ENCODE results near the gene HTR3E.
"Not testable (repeated sequence)": the region's sequence is repeated elsewhere in the genome, so short reads cannot be mapped to it uniquely, and the experiment has no call there.

The HTR3E gene, protein sequence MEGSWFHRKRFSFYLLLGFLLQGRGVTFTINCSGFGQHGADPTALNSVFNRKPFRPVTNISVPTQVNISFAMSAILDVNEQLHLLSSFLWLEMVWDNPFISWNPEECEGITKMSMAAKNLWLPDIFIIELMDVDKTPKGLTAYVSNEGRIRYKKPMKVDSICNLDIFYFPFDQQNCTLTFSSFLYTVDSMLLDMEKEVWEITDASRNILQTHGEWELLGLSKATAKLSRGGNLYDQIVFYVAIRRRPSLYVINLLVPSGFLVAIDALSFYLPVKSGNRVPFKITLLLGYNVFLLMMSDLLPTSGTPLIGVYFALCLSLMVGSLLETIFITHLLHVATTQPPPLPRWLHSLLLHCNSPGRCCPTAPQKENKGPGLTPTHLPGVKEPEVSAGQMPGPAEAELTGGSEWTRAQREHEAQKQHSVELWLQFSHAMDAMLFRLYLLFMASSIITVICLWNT

DNA sequence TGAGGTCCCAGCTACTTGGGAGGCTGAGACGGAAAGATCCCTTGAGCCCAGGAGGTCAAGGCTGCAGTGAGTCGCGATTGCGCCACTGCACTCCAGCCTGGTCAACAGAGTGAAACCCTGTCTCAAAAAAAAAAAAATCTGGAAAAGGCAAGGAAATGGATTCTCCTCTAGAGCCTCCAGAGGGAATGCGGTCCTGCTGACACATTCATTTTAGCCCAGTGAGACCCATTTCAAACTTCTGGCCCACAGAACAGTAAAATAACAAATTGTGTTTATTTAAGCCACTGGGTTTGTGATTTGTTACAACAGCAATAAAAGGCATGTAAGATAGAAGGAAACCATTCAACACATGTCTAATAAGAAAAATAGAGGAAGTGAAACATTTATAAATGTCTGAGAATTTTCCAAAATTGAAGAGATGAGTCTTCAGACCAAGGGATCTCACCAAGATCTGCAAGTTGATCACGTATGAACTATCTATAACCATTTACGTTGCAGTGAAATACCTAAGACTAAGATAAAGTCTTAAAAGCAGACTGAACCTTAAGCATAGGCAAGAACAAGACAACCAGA is at the start of gene HTR3E:
HTR3E (plus strand) TSS at position 254 of the 573 bp plus-strand sequence. CDS start 466 bp downstream, outside the sequence.
- no peak for DNase-seq

DNA sequence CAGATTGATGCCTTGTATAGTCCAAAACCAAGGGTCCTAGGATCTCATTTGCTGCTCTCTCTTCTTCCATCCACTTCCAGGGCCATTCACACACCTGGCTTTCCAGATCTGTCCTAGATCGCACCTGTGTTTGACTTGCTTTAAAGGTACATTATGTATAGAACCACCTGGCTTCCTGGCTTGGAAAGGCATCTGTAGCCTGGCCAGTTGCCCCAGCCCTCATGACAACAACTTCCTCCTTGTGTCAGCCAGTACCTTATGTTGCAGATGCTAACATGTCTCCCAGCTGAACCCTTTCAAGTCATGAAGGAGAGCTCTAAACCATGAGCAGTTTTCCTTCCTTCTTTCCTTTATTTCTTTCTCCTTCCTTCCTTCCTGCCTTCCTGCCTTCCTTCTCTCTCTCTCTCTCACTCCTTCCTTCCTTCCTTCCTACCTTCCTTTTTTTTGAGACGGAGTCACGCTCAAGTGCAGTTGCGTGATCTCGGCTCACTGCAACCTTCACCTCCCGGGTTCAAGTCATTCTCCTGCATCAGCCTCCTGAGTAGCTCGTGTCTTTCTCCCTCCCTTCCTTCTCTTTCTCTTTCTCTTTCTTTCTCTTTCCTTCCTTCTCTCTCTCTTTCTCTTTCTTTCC is 46.5 kb upstream of the HTR3E start:
- DNase-seq, result no peak

DNA sequence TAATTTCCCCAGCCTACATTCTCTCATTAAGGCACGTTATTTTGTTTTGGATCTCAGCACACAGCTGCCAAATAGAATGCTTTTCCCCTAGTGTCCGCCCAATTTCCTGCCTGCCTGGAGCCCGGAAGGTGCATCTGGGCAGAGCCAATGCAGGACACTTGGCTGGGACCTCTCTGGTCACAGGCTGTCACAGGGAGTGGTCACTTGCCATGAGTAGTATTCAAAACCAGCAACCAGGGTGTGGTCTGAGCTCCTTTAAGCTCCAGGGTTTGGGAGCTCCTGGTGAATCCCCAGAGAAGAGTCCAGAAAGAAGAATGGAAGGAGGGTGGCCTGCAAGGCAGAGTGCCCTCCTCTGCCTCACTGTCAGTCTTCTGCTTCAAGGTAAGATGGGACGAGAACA is 44.1 kb upstream of the HTR3E start, which contains the start of gene HTR3C:
HTR3C (plus strand) TSS at position 281 of the 400 bp plus-strand sequence; CDS start at position 315, 34 bp downstream.
- no peak for DNase-seq

DNA sequence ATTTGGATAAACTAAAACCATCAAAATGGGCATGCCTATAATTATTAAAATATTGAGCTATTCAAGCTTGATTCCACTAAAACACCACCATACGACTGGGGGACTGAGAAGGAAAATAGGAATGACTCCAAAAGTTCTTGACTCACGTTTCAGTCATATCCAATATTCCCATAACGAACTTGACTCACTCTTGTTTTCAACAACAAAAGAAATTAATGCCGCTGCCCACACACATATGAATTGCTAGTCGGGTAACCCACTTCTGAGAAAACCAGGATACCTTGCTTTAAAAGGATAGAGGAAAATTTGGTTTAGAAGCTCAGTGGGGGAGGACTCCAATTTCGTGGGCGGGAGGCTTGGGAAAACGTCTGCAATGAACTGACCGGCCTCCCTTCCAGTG is 38.8 kb upstream of the HTR3E start:
- DNase-seq, result no peak

DNA sequence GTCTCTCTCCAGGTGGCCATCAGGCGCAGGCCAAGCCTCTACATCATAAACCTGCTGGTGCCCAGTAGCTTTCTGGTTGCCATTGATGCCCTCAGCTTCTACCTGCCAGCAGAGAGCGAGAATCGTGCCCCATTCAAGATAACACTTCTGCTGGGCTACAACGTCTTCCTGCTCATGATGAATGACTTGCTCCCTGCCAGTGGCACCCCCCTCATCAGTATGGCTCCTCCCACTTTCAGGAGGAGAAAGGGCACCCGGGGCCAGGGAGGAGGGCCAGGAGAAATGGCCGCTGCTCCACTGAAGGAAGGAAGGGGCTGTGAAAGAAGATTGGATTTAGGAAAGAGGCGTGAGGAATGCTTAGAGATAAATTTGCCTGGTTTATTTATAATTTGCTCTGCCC is 37.4 kb upstream of the HTR3E start:
- no peak for DNase-seq

DNA sequence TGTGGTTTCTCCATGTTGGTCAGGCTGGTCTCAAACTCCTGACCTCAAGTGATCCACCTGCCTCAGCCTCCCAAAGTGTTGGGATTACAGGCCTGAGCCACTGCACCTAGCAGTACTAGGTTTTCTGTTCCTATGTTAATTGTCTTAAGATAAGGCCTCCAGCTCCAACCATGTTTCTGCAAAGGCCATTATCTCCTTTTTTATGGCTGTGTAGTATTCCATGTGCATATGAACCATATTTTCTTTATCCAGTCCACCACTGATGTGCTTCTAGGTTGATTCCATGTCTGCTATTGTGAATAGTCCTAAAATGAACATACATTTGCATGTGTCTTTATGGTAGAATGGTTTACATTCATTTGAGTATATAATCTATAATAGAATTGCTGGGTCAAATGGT is 34.2 kb upstream of the HTR3E start:
- DNase-seq, result no peak

DNA sequence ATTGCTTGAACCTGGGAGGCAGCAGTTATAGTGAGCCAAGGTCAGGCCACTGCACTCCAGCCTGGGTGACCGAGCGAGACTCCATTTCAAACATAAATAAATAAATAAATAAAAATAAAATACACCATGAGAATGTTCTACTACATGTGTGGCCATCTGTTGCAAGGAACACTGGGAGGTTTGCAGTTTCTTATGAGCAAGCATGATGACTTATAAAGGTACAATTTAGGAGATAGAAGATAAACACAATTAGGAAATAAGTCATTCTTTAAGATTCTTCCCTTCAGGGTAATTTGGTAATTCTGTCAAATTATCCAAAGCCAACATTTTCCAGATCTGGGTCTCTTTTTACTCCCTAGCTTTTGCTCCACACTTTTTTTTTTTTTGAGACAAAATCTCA is 30.7 kb upstream of the HTR3E start:
- DNase-seq, result no peak

DNA sequence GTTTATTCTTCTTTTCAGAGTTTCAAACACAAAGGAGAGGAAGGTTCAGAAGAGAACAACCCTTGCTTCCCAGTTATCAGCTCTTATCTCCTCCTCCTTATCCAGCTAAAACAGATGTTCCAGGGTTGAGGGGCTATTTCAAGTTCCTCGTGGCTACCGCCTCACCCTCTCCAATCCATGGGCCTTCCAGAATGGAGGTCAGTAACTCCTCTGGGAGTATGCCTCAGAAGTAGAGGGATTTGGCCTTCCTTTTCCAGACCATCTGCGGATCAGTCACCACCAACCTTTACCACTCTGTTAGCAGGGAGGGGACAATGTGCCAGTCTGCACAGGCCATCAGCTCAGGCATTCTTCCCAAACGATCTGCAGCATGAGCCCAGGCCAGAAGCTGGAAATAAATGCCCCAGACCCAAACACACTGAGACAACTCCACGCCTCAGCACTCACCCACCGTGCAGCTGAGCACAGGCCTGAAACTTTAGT is 29.2 kb upstream of the HTR3E start:
- DNase-seq, result no peak

DNA sequence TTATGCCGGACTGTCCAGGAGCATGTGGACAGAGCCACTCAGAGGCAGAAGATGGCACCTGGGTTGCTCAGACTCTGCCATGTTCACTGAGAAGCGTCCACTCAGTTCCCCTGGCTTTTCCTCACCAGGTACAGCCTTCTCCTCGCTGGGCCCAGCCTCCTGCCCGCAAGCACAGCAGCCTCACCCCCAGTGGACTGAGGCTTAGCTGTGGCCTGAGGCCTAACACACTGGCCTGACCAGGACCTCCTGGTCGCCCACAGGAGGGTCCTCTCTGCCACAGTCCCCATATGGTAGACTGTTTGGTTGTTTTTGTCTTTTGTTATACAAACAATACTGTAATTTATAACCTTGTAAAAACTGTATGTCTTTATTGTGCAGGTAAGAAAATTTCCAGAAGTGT is 28.5 kb upstream of the HTR3E start:
- DNase-seq, result no peak

DNA sequence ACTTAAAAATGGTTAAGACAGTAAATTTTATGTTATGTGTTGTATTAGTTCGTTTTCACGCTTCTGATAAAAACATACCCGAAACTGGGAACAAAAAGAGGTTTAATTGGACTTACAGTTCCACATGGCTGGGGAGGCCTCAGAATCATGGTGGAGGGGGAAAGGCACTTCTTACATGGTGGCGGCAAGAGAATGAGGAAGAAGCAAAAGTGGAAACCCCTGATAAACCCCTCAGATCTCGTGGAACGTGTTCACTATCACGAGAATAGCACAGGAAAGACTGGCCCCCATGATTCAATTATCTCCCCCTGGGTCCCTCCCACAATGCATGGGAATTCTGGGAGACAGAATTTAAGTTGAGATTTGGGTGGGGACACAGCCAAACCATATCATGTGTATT is 25.7 kb upstream of the HTR3E start:
- not testable (repeated sequence) for DNase-seq

DNA sequence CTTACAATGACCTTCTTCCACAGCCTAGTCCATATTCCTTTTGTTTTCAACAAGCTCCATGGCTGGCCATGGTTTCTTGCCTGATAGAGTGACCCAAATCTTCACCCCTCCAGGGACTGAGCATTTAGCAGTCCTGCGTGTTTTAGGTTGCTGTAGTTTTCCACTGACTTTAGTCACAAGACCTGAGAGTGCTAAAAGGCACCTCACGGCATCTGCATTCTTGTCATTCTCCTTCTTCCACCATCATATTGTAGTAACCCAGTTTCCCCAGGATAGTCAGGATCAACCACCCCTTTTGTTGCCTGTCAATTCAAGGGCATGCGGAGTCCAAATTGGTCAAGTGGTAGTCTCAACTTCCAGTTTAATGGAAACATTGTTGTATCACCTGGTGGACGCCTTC is 23.2 kb upstream of the HTR3E start:
- no peak for DNase-seq

DNA sequence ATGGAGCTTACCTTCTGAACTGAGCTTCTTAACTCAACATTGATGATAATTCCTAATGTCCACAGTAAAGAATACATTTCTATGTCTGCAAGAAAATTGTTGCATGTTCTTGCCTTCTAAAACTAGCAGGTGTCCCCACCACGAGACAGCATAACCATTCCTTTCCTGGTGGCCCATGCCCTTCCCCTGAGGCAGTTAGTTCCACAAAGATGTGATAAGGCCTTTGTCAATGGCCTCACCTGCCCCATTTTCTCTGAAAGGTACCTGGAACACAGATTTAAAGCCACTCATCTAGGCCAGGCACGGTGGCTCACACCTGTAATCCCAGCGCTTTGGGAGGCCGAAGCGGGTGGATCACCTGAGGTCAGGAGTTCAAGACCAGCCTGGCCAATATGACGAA is 21.0 kb upstream of the HTR3E start:
- DNase-seq, result no peak

DNA sequence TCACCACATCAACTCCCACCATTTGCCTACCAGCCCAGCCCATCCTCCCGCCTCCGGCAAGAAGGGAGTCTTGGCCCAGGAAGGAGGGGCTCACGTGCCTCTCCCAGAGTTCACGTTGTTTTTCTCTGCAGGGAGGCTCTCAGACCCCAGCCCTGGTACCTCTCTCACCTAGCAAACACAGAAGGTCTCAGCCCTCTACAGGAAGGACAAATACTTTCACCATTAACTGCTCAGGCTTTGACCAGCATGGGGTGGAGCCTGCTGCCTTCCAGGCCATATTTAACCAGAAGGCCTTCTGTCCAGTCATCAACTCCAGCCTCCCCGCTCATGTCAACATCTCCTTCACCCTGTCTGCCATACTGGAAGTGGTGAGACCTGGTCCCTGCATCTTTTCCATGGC is 19.0 kb upstream of the HTR3E start:
- no peak for DNase-seq

DNA sequence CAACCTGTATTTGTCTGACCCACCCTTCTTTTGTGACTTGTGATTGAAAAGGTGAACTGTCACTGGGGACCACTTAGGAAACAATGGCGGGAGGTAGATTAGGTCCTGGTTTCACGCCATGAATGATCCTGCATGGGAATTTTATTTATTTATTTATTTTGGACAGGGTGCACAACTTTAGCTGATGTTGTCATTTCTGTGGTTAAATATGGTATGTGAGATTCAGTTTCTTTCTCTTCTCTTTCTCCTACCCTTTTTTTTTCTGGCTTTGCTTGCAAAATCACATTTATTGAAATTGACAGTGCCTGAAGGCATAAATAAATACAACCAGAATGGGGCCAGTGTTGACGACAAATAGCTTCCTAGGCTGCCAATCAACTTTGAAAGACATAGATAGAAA is 18.0 kb upstream of the HTR3E start:
- DNase-seq, result no peak

DNA sequence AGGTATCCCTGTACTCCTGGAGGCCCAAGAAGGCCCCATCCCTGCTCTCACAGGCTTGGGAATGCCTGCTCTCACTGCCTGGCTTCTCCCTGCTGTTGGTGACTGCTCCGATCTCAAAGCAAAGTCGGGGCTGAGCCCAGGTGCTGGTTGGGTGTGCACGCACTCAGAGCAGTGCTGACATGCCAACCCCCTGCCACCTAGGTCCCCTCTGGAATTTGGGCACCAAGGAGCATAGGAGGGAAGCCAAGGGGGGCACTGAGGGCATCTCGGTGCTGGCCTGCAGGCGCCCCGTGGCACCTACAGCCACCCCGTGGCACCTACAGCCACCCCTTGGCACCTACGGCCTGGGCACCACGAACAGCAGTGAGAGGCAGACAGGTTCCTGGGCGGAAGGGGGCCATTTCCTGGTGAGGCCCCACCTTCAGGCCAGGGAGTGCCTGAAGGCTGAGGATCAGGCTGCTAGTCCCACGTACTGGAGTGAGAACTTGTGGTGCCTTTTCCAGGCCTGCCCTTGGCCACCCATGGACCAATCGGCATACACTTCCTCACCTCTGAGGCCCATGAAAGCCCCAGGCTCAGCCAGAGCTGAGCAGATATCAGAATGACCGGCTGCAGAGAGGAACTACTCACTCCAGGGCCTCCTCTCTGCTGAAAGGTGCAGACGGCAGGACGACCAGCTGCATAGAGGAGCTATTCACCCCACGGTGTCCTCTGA is 15.6 kb upstream of the HTR3E start:
- DNase-seq, result no peak

DNA sequence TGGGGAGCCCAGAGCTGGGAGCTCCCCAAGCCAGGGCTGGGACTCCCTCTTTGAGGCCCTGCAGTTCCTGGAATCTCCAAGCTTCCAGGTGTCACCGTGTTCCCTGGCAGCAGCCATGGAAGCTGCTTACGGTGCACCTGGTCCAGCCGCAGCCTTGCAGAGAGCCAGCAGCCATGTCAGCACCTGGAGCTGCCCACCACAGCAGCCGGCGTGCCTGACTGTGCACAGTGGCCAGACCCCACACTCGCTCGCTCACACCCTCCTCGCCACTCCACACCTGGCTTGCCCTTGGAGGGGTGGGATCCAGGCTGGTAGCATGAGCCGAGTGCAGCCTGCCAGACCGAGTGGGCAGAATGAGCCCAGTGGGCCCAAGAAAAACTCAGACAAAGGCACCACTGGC is 14.8 kb upstream of the HTR3E start:
- DNase-seq, result no peak

DNA sequence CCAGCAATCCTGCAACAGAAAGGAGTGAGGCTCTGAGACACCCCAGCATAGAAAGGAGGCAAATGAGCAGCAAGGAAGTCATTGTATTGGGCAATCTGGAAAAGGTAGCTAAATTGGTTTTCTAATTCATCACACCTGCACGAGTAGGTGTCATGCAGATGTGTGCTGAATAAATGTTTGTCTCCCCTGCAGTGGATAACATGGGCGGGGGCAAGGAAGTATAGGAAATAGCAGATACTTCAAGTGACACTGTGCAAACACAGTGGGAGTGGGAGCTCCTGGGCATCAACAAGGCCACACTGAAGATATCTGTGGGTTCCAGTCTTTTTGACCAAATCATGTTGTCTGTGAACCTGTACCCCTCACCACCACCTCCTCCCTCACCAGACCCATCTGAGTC is 14.4 kb upstream of the HTR3E start:
- DNase-seq, result no peak

DNA sequence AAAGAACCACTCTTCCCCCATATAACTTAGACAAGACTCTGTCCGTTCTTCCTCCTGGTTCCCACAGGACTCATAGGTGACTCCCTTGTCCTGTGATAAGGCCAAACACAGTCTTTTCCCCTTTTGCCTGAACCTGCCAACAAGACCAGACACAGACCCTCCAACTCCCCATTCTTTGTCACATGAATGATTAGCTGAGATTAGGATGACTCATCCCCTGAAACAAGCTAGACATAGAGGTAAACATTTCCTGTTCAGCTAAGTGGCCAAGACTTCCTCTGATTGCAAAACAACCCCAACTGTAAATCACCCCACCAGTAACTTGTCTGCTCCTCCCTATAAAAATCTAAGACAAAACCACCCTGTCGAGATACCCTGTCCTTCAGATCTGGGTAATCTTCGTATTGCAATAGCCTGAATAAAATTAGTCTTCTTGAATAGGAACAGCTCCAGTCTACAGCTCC is 11.4 kb upstream of the HTR3E start:
- DNase-seq, result no peak

DNA sequence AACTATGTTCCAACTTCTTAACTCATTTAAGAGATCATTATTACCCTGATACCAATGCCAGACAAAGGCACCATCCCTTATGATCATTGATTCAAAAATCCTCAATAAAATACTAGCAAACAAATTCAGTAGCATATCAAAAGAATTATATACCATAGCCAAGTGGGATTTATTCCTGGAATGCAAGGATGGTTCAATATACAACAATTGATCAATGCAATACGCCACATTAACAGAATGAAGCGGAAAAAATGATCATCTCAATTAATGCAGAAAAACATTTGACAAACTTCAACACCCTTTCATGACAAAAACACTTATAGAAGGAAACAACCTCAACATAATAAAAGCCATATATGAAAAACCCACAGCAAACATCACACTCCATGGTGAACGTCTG is 4.7 kb upstream of the HTR3E start:
- no peak for DNase-seq

DNA sequence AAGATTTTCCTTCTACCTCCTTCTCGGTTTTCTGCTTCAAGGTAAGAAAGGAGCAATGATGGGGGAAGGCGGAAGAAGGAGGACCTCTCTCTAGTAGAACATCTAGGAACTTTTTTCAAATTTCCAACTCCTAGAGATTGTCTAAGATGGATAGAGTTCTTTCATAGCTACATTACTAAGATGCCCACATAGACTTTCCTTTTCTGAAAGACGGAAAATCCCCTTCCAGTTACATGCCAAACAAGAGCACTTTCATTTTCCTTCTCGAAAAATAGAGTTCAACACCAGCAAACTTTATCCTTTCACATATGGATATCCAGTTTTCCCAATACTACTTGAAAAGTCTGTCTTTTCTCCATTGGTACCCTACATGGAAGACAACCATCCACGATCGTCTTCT is 692 bp downstream of the HTR3E start:
- DNase-seq, result no peak

DNA sequence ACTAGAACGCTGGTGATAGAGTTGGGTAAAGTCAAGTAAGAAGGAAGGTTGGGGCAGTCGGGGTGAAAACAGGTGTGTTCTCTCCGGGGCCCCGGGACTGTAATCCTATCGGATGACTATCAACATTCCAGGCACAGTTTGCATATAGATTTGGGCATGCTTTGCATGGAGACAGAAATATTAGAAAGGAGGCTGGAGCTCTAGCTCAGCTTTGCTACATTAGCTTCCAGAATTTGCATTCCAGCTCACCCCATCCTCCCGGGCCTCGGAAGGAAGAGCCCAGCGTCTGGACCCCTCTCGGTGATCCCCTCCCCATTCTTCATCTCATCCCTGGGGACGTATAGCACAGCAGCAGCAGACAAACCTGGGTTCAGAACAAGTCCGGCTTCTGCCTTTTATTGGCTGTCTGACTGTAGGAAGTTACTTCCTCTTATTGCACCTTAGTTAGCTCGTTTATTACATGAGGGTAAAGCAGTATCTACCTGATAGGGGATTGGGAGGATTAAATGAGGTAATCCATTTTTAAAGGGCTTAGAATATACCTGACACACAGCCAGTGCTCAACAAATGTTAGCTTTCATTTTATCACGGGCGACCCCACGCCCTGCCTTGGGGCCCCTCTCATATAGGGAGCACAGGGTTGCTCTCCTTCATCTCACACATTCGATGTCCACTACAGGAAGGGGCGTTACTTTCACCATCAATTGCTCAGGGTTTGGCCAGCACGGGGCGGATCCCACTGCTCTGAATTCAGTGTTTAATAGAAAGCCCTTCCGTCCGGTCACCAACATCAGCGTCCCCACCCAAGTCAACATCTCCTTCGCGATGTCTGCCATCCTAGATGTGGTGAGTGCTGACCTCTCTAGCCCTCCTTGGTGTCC is 3.2 kb downstream of the HTR3E start:
- no peak for DNase-seq

DNA sequence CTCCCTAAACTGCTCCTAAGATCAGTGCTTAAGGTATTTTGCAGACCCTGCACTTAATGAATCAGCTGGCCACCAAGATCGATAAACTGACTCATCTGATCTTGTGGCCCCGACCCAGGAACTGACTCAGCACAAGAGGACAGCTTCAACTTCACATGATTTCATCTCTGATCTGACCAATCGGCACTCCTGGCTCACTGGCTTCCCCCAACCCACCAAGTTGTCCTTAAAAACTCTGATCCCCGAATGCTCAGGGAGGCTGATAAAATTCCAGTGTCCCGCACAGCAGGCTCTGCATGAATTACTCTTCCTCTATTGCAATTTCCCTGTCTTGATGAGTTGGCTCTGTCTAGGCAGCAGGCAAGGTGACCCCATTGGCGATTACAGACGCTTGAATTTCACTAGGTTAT is 13.5 kb downstream of the HTR3E start:
- no peak for DNase-seq
